ENCODE results near the gene DOCK1. TPM values are rescaled to one million over a fixed set of nuclear protein-coding genes. Genes with fewer than 3 reads are reported as not detected.

DOCK1 gene
- total and polyA plus RNA-seq, 5 experiments from 2014 or later = not detected

GRCh38 chr10:126950401-126951105, 45.3 kb downstream of the DOCK1 start:
- no peaks in the 10 kb centered on the region for H3K4me1 Mint-ChIP-seq
- no peaks in the 10 kb centered on the region for H3K36me3 Mint-ChIP-seq
- DNase-seq (no peak), ATAC-seq (no peak)
- H3K4me3 Mint-ChIP-seq = no peak overlapping the region
- no peaks in the 10 kb centered on the region for H3K27me3 Mint-ChIP-seq
- no peak overlapping the region for H3K27ac Mint-ChIP-seq
- POLR2A ChIA-PET = no interaction called here
- H3K9me3 Mint-ChIP-seq = peaks cover 0 to 3% (median 0%) of the 10 kb centered on the region in 9 donors

GRCh38 chr10:126953886-126954285, 48.7 kb downstream of the DOCK1 start:
- Mint-ChIP-seq H3K27ac (no peak overlapping the region), H3K9me3 (peaks cover 0 to 3% (median 0%) of the 10 kb centered on the region in 9 donors), H3K27me3 (peaks cover 0 to 7% (median 0%) of the 10 kb centered on the region in 5 donors), H3K4me3 (no peak overlapping the region), H3K36me3 (no peaks in the 10 kb centered on the region), H3K4me1 (no peaks in the 10 kb centered on the region)
- POLR2A ChIA-PET = no interaction called here
- no peak for ATAC-seq
- no peak for DNase-seq

GRCh38 chr10:126955396-126955795, 50.2 kb downstream of the DOCK1 start:
- POLR2A ChIA-PET = no interaction called here
- Mint-ChIP-seq H3K4me3 (no peak overlapping the region), H3K4me1 (no peaks in the 10 kb centered on the region), H3K36me3 (no peaks in the 10 kb centered on the region), H3K9me3 (peaks cover 0 to 3% (median 0%) of the 10 kb centered on the region in 9 donors), H3K27ac (no peak overlapping the region), H3K27me3 (peaks cover 0 to 11% (median 0%) of the 10 kb centered on the region in 5 donors)
- ATAC-seq (no peak), DNase-seq (no peak)

GRCh38 chr10:126955934-126956711, 50.9 kb downstream of the DOCK1 start:
- no peak for ATAC-seq
- Mint-ChIP-seq H3K27ac (no peak overlapping the region), H3K36me3 (no peaks in the 10 kb centered on the region), H3K27me3 (peaks cover 0 to 11% (median 0%) of the 10 kb centered on the region in 5 donors), H3K9me3 (peaks cover 0 to 3% (median 0%) of the 10 kb centered on the region in 9 donors), H3K4me1 (peaks cover 0 to 3% (median under 1%) of the 10 kb centered on the region in 4 donors), H3K4me3 (no peak overlapping the region)
- DNase-seq = no peak
- POLR2A ChIA-PET = no interaction called here

GRCh38 chr10:126956712-126957108, 51.5 kb downstream of the DOCK1 start:
- Mint-ChIP-seq H3K27ac (no peak overlapping the region), H3K4me3 (no peak overlapping the region), H3K27me3 (peaks cover 0 to 11% (median 0%) of the 10 kb centered on the region in 5 donors), H3K36me3 (no peaks in the 10 kb centered on the region), H3K4me1 (peaks cover 0 to 8% (median 4%) of the 10 kb centered on the region in 4 donors), H3K9me3 (peaks cover 0 to 3% (median 0%) of the 10 kb centered on the region in 9 donors)
- DNase-seq (no peak), ATAC-seq (no peak)
- POLR2A ChIA-PET = no interaction called here

GRCh38 chr10:126957111-126957510, 51.9 kb downstream of the DOCK1 start:
- Mint-ChIP-seq H3K27me3 (peaks cover 0 to 11% (median 0%) of the 10 kb centered on the region in 5 donors), H3K4me1 (peaks cover 0 to 8% (median 4%) of the 10 kb centered on the region in 4 donors), H3K36me3 (no peaks in the 10 kb centered on the region), H3K27ac (no peak overlapping the region), H3K4me3 (no peak overlapping the region), H3K9me3 (peaks cover 0 to 3% (median 0%) of the 10 kb centered on the region in 9 donors)
- ATAC-seq (no peak), DNase-seq (no peak)
- POLR2A ChIA-PET = no interaction called here

- Mint-ChIP-seq H3K4me1 (peaks cover 0 to 8% (median 4%) of the 10 kb centered on the region in 4 donors), H3K36me3 (no peaks in the 10 kb centered on the region), H3K4me3 (no peak overlapping the region), H3K27ac (no peak overlapping the region), H3K9me3 (peaks cover 0 to 2% (median 0%) of the 10 kb centered on the region in 9 donors), H3K27me3 (peaks cover 0 to 14% (median 0%) of the 10 kb centered on the region in 5 donors)
- ATAC-seq (no peak), DNase-seq (no peak)
- POLR2A ChIA-PET = no interaction called here
These were observed 54.2 kb downstream of the DOCK1 start for GRCh38 chr10:126959431-126959830.

GRCh38 chr10:126959906-126960685, 54.9 kb downstream of the DOCK1 start:
- DNase-seq = no peak
- POLR2A ChIA-PET = no interaction called here
- Mint-ChIP-seq H3K27ac (no peak overlapping the region), H3K4me1 (peaks cover 0 to 8% (median 4%) of the 10 kb centered on the region in 4 donors), H3K36me3 (no peaks in the 10 kb centered on the region), H3K4me3 (no peak overlapping the region), H3K27me3 (peaks cover 0 to 14% (median 0%) of the 10 kb centered on the region in 5 donors), H3K9me3 (no peaks in the 10 kb centered on the region)
- no peak for ATAC-seq

- Mint-ChIP-seq H3K27me3 (peaks cover 0 to 10% (median 0%) of the 10 kb centered on the region in 5 donors), H3K27ac (no peak overlapping the region), H3K4me3 (no peak overlapping the region), H3K9me3 (peaks cover 0 to 2% (median 0%) of the 10 kb centered on the region in 9 donors), H3K4me1 (peaks cover 0 to 8% (median 4%) of the 10 kb centered on the region in 4 donors), H3K36me3 (no peaks in the 10 kb centered on the region)
- ATAC-seq = no peak
- no peak for DNase-seq
- POLR2A ChIA-PET = no interaction called here
These were observed 58.1 kb downstream of the DOCK1 start for GRCh38 chr10:126963354-126963753.

GRCh38 chr10:126964190-126964589, 59.0 kb downstream of the DOCK1 start:
- peaks cover 0 to 8% (median 4%) of the 10 kb centered on the region in 4 donors for H3K4me1 Mint-ChIP-seq
- peaks cover 0 to 3% (median 0%) of the 10 kb centered on the region in 9 donors for H3K9me3 Mint-ChIP-seq
- H3K27me3 Mint-ChIP-seq = peaks cover 0 to 7% (median 0%) of the 10 kb centered on the region in 5 donors
- no peaks in the 10 kb centered on the region for H3K36me3 Mint-ChIP-seq
- no peak overlapping the region for H3K27ac Mint-ChIP-seq
- H3K4me3 Mint-ChIP-seq = no peak overlapping the region
- DNase-seq = no peak
- ATAC-seq = no peak
- POLR2A ChIA-PET = no interaction called here

GRCh38 chr10:126966938-126967337, 61.7 kb downstream of the DOCK1 start:
- no peak for ATAC-seq
- POLR2A ChIA-PET = no interaction called here
- no peak overlapping the region for H3K4me3 Mint-ChIP-seq
- no peaks in the 10 kb centered on the region for H3K4me1 Mint-ChIP-seq
- no peak for DNase-seq
- peaks cover 0 to 4% (median 0%) of the 10 kb centered on the region in 5 donors for H3K27me3 Mint-ChIP-seq
- H3K36me3 Mint-ChIP-seq = no peaks in the 10 kb centered on the region
- H3K27ac Mint-ChIP-seq = no peak overlapping the region
- peaks cover 0 to 3% (median 0%) of the 10 kb centered on the region in 9 donors for H3K9me3 Mint-ChIP-seq

GRCh38 chr10:126969310-126969709, 64.1 kb downstream of the DOCK1 start:
- no peak overlapping the region for H3K4me3 Mint-ChIP-seq
- no peaks in the 10 kb centered on the region for H3K4me1 Mint-ChIP-seq
- peaks cover 0 to 3% (median 0%) of the 10 kb centered on the region in 9 donors for H3K9me3 Mint-ChIP-seq
- no peak overlapping the region for H3K27ac Mint-ChIP-seq
- no peaks in the 10 kb centered on the region for H3K36me3 Mint-ChIP-seq
- no peak for DNase-seq
- H3K27me3 Mint-ChIP-seq = peaks cover 0 to 1% (median 0%) of the 10 kb centered on the region in 5 donors
- ATAC-seq = no peak
- POLR2A ChIA-PET = no interaction called here

All from naive thymus-derived CD8-positive, alpha-beta T cell (primary cell).